Fibroblast of lung (primary cell): Measurements from ENCODE around the gene EXOC6. TPM values are rescaled to one million over a fixed set of nuclear protein-coding genes. Genes with fewer than 3 reads are reported as not detected.

Source experiments
- DNase-seq, 2 donors: peaks; one replicate each; pipeline versions ENCODE4 v3.0.0 to v3.0.0-alpha.2; 2010; ENCODE audit warnings: low read depth in 2 of 2
- H2AFZ ChIP-seq: 2 replicates; pipeline ENCODE4 v1.5.1; 2012; ENCODE audit warnings: low read length, control low read depth, inconsistent platforms
- H3K27ac ChIP-seq: 2 replicates; pipeline ENCODE4 v1.5.1; 2011; ENCODE audit warnings: low read length, control low read depth; ENCODE audit not compliant: insufficient read depth
- H3K27me3 ChIP-seq: 2 replicates; pipeline ENCODE4 v1.5.1; 2011; ENCODE audit warnings: mild to moderate bottlenecking, low read length; ENCODE audit not compliant: control insufficient read depth, insufficient read depth
- H3K36me3 ChIP-seq: 2 replicates; pipeline ENCODE4 v1.5.1; 2011; ENCODE audit warnings: low read length; ENCODE audit not compliant: control insufficient read depth, insufficient read depth
- H3K4me1 ChIP-seq: 2 replicates; pipeline ENCODE4 v1.5.1; 2011; ENCODE audit warnings: low read length; ENCODE audit not compliant: control insufficient read depth, insufficient read depth; ENCODE audit errors: extremely low read depth
- H3K4me2 ChIP-seq: 2 replicates; pipeline ENCODE4 v1.5.1; 2011; ENCODE audit warnings: low read length, control low read depth; ENCODE audit not compliant: insufficient read depth; ENCODE audit errors: extremely low read depth
- H3K4me3 ChIP-seq, 4 experiments: fragments of 200-600 bp in 1 of 4; sonication (generic) in 1 of 4; replicated peaks in 1 of 4; 2 replicates each; pipeline ENCODE4 v1.5.1; 2011 to 2016; ENCODE audit warnings: low read length in 4 of 4, low read depth in 3 of 4, mild to moderate bottlenecking in 3 of 4, control low read depth in 2 of 4, inconsistent platforms in 1 of 4, mixed read lengths in 1 of 4; ENCODE audit not compliant: insufficient read depth in 1 of 4; ENCODE audit errors: control extremely low read depth in 1 of 4
- H3K79me2 ChIP-seq: 2 replicates; pipeline ENCODE4 v1.5.1; 2012; ENCODE audit warnings: mild to moderate bottlenecking, low read length, inconsistent platforms; ENCODE audit not compliant: control insufficient read depth, insufficient read depth
- H3K9ac ChIP-seq: 2 replicates; pipeline ENCODE4 v1.5.1; 2011; ENCODE audit warnings: mild to moderate bottlenecking, low read length, control low read depth; ENCODE audit not compliant: insufficient read depth
- H3K9me3 ChIP-seq: 2 replicates; pipeline ENCODE4 v1.5.1; 2012; ENCODE audit warnings: low read depth, low read length; ENCODE audit not compliant: control insufficient read depth, insufficient read depth
- H4K20me1 ChIP-seq: 2 replicates; pipeline ENCODE4 v1.5.1; 2011; ENCODE audit warnings: low read length; ENCODE audit not compliant: control insufficient read depth, insufficient read depth; ENCODE audit errors: extremely low read depth
- CTCF ChIP-seq, 2 donors: IDR thresholded peaks in 1 of 2; conservative IDR thresholded peaks in 1 of 2; 1 replicate in 1 of 2; 2 replicates in 1 of 2; pipeline ENCODE4 v1.5.1; 2011 to 2012; ENCODE audit warnings: low read length in 2 of 2, control low read depth in 1 of 2, inconsistent platforms in 1 of 2, low read depth in 1 of 2, mild to moderate bottlenecking in 1 of 2
- EZH2 ChIP-seq: IDR thresholded peaks from 2 replicates; pipeline ENCODE4 v1.5.1; 2012; ENCODE audit warnings: low read length, control low read depth, mild to moderate bottlenecking; ENCODE audit errors: missing control alignments
- polyA plus RNA-seq, 2 donors: library from polyadenylated mRNA; depleted of rRNA in 1 of 2; stranded (reverse) in 1 of 2; unstranded in 1 of 2; fragments of >200 nt; gene quantifications; 2 replicates each; pipeline ENCODE4 v1.2.1, GENCODE V29; 2011 to 2012; ENCODE audit warnings: missing spikeins in 1 of 2
- total RNA-seq: library from RNA; depleted of rRNA; stranded (reverse); fragments of >200 nt; gene quantifications from 2 replicates; pipeline ENCODE4 v1.2.1, GENCODE V29; 2014

Gene EXOC6
- total and polyA plus RNA-seq, 2 donors (not counting 1 experiment from before 2014, with no cell fraction given): 6.2 to 9.2 TPM

GRCh38 chr10:93071674-93072224, 223.4 kb downstream of the EXOC6 start:
- no peaks in the 10 kb centered on the region for H3K36me3 ChIP-seq
- H3K9ac ChIP-seq: no peak overlapping the region
- no peak overlapping the region for H2AFZ ChIP-seq
- H4K20me1 ChIP-seq: no peaks in the 10 kb centered on the region
- no peak overlapping the region for H3K27ac ChIP-seq
- peak overlapping the region in 2 of 4 experiments; percentile 21 to 24 for H3K4me3 ChIP-seq
- peak overlapping the region; percentile 62 for H3K4me2 ChIP-seq
- peaks cover 70% of the 10 kb centered on the region for H3K27me3 ChIP-seq
- no peaks in the 10 kb centered on the region for H3K4me1 ChIP-seq
- H3K9me3 ChIP-seq: no peaks in the 10 kb centered on the region
- H3K79me2 ChIP-seq: no peaks in the 10 kb centered on the region
- DNase-seq: no peak
- no peak for TF ChIP-seq EZH2
- no peak for TF ChIP-seq CTCF (conservative IDR thresholded peaks at IDR 0.05 in 1 of 2, IDR thresholded peaks at IDR 0.05 in 1 of 2; ENCODE audit: low read depth in 1 of 2, low read length in 2 of 2)

GRCh38 chr10:93072225-93072712, 223.9 kb downstream of the EXOC6 start:
- Histone ChIP-seq H2AFZ (no peak overlapping the region), H3K4me3 (peak overlapping the region in 2 of 4 experiments; percentile 21 to 24), H3K27me3 (peaks cover 65% of the 10 kb centered on the region), H3K27ac (no peak overlapping the region), H3K9me3 (no peaks in the 10 kb centered on the region), H3K36me3 (no peaks in the 10 kb centered on the region), H3K4me1 (no peaks in the 10 kb centered on the region), H3K9ac (no peak overlapping the region), H3K79me2 (no peaks in the 10 kb centered on the region), H3K4me2 (peak overlapping the region; percentile 62), H4K20me1 (no peaks in the 10 kb centered on the region)
- TF ChIP-seq EZH2 (no peak), CTCF (conservative IDR thresholded peaks at IDR 0.05 in 1 of 2, IDR thresholded peaks at IDR 0.05 in 1 of 2; ENCODE audit: low read depth in 1 of 2, low read length in 2 of 2) (no peak)
- DNase-seq: no peak

GRCh38 chr10:93072713-93073538, 224.6 kb downstream of the EXOC6 start:
- Histone ChIP-seq H3K4me3 (peak overlapping the region in 1 of 4 experiments; percentile 35), H3K4me2 (no peak overlapping the region), H3K4me1 (no peaks in the 10 kb centered on the region), H3K36me3 (no peaks in the 10 kb centered on the region), H3K27me3 (peaks cover 59% of the 10 kb centered on the region), H2AFZ (no peak overlapping the region), H3K79me2 (no peaks in the 10 kb centered on the region), H3K9ac (no peak overlapping the region), H3K27ac (no peak overlapping the region), H3K9me3 (no peaks in the 10 kb centered on the region), H4K20me1 (no peaks in the 10 kb centered on the region)
- peak; percentile 80 for TF ChIP-seq EZH2
- TF ChIP-seq CTCF (conservative IDR thresholded peaks at IDR 0.05 in 1 of 2, IDR thresholded peaks at IDR 0.05 in 1 of 2; ENCODE audit: low read depth in 1 of 2, low read length in 2 of 2): no peak
- DNase-seq: no peak
